Mesenteric fat pad (tissue), 1 donor: ENCODE results near the gene RAB11FIP3. TPM values are rescaled to one million over a fixed set of nuclear protein-coding genes. Genes with fewer than 3 reads are reported as not detected.

Source experiments
- DNase-seq: peaks from one replicate; pipeline ENCODE4 v3.0.0-alpha.2; 2020; ENCODE audit warnings: low spot score
- total RNA-seq: library from RNA; stranded (reverse); fragmentation: NEBNext Ultra II Directional; extraction: Animal tissue kit (Norgen Biotek cat#: 25700); gene quantifications from one replicate; pipeline ENCODE4 v1.2.1, GENCODE V29; 2021
- donor health status: DM: yes; HTN: yes; CAD: no.

Gene RAB11FIP3
- total RNA-seq, 1 donor from 2014 or later: 35.2 TPM

- DNase-seq: no peak
Measured at GRCh38 chr16:549544-550263, 124.3 kb downstream of the RAB11FIP3 start.

- no peak for DNase-seq
Measured at GRCh38 chr16:551210-551609, 125.8 kb downstream of the RAB11FIP3 start.

DNA sequence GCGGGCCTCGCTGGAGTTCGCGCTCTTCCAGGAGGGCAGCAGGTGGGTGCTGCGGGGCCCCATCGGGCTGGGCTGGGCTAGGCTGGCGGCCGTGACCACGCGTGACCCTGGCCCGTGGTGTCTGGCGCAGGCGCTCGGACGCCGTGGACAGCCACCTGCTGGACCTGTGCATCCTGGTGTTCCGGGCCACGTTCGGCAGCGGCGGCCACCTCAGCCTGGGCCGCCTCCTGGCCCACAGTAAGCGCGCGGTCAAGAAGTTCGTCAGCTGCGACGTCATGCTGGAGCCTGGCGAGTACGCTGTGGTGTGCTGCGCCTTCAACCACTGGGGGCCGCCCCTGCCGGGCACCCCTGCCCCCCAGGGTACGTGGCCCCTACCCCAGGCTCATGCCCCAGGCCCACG lies 126.7 kb downstream of the RAB11FIP3 start:
- DNase-seq: no peak

DNA sequence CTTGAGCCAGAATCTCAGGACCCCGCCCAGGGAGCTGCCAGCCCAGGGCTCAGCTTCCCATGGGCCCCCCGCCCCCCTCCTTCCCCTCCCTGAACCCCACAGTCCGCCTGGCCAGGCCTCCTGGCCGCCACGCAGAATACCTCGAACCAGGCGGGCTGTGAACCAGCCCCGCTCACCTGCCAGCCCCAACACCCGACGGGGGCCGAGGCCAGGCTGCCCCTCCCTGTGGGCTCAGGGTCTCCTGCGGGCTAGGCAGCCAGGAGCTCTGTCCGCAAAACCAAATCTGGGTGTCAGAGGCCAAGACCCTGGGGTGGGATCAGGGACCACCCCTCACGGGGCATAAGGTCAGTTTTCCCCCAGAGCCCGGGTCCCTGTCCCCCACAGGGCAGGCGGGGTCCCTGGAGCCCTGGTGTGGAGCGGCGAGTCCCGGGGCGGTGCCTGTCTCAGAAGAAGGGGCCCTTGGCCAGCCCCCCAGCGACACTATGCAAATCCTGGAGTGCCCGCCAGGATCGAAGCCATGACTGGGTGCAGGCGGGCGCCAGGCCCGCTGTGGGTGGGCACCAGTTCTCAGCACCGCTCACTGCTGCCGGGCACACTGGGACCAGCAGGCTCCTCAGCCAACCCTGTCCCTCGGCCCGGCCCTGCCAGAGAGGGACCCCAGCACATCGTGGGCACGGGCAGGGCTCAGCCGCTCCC lies 128.3 kb downstream of the RAB11FIP3 start:
- no peak for DNase-seq

DNA sequence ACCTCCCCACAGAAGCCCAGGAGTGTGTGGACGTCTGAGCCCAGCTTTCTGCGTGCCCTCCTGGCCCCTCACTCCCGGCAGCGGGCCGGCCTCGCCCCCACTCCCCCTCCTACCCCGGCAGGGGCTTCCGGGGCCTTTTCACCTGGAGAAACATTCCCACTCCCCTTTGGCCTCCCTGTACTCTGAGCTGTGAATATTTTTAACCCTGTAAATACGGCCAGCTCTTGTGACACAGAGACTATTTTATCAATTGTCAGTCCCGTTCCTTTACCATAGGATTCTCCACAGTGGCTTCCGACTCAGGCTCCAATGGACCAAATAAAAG lies 128.8 kb downstream of the RAB11FIP3 start:
- no peak for DNase-seq

GRCh38 chr16:554640-555365 lies 129.4 kb downstream of the RAB11FIP3 start:
- no peak for DNase-seq

DNA sequence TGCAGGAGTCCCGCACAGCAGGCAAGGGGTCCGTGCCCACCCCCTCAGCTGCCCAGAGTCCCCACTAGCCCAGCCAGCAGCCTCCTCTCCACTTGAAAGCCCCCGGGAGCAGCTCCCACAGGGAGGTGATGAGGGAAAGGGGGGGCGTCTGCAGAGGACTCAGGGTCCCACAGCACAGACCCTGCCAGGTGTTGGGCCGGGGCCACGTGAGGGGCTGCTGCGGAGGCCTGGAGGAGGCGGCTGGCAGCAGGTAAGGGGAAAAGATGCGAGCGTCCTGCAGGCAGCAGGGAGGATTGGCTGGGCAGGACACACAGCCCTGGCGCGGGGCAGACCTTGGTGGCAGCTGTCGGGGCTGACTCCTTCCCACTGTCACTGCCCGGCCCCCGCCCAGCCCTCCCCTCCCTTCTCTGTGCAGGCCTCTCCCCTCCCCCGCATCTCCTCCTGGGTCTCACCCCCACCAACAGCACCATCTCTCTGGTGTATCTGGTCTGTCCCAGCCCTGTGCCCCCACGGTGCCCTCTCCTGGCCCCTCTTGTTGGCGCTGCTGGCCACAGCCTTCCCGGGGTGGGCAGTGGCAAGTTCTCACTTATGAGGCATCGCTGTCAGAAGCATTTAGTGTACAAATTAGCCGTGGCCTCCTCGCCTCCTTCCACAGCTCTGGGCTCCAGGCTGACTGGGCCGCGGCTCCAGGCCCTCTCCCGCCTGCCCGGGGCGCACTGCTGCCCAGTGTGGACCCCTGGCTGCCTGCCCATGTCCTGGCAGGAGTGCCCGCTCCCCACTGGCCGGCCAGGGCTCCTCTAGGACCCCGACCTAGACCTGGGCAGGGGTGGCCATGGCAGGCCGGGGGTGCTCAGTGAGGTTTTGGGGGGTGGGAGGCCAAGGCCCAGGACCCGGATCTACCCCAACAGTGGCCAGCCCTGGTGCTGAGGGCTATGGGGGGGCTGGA lies 130.4 kb downstream of the RAB11FIP3 start:
- DNase-seq: no peak

DNA sequence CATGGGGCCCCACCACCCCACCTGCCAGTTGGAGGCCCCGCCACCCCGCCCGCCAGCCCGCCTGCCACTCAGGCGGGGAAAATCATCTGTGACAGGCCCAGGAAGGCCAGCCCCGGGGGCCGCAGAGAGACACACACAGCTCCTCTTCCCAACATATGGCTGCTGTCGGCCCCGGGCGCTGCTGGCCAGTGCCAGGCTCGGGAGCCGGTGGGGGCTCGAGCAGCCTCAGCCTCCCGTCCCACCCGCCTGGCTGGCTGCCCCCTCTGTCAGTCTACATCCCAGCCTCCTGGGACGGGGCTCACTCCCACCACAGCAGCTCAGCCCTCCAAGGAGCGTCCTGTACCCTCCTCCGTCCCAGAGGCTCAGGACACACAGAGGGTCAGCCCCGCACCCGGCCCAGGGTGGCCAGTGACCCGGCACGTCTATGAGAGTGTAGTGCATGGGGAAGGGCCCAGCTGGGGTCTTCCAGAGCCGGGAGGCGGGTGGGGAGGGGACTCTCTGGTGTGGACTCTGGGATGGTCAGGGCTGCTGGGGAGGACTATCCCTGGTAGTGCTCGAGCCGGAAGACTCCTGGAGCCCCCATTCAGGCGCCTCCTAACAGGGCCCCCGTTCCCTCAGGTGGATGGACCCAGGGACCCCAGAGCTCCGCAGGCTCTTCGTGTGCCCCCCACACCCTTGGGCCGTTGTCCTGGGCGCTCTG lies 131.2 kb downstream of the RAB11FIP3 start:
- no peak for DNase-seq

GRCh38 chr16:557463-558297 lies 132.2 kb downstream of the RAB11FIP3 start:
- no peak for DNase-seq

GRCh38 chr16:558298-559020 lies 133.0 kb downstream of the RAB11FIP3 start:
- DNase-seq: no peak

DNA sequence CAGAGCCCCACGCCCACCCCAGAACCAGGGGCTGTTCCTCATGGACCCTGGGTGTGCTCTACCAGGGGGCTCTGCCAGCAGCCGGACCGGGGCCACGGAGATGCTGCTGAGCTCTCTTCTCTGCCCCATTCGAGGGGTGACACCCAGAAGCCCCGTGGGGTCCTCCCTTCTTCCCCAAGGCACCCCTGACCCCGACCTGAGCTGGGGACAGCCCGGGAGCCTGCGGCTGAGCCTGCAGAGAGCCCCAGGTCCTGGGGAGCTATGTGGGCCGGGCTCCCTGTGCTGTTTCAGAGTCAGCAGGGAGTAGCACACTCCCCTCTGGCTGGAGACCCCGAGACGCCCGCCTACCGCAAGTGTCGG lies 133.6 kb downstream of the RAB11FIP3 start:
- DNase-seq: no peak

GRCh38 chr16:559411-560203 lies 134.2 kb downstream of the RAB11FIP3 start:
- DNase-seq: no peak

- no peak for DNase-seq
Measured at GRCh38 chr16:560204-560700, 134.8 kb downstream of the RAB11FIP3 start, which contains the start of gene PRR35. Gene PRR35 (plus strand): TSS chr16:560394. CDS start chr16:563295, 2,901 bp downstream.

DNA sequence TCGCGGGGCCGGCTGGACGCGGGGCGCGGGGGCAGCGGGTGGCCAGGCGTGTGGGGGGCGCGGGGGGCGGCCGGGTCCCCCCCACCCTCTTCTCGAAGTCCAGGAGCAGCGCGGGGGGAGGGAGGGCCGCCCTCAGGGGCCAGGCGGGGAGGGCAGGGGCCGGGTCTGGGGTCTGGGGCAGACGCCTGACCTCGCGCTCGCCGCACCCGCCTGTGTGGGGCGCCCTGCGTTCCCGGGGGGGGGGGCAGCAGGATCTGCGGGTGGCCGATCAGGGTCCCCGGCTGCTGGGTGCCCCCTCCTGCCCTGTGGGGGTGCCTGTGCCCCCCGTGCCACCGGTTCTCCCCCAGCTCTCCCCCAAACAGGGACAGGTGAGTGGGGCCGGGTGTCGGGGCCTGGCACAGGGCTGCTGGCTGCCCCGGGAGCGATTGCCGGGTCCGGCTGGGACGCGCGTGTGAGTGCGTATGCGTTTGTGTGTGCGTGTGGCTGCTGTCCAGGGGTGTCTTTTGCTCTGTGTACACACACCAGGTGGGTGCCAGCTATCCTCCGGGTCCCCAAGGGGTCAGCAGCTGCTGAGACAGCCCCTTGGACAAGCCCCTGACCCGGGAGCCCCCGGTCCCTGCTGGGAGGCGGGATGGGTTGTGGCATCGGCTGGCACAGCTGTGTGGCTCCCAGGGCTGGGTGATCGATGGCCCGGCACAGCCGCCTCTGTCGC lies 135.4 kb downstream of the RAB11FIP3 start:
- DNase-seq: no peak

DNA sequence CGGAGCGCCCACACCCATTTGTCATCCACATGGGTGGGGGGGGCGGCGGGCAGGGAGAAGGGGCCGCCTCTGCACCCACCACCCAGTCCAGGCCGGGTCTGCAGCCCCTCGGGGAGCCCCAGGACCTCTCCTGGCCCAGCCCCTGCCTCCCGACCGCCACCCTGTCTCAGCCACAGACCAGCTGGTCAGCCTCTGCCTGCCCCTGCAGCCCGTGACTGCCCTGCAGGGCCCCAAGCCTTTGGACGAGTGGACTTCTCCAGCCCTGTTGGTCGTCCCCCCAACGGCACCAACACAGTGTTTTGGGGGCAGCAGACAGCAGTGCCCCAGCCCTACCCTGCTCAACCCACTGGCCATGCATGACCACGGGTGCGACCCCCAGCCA lies 136.0 kb downstream of the RAB11FIP3 start:
- DNase-seq: no peak

DNA sequence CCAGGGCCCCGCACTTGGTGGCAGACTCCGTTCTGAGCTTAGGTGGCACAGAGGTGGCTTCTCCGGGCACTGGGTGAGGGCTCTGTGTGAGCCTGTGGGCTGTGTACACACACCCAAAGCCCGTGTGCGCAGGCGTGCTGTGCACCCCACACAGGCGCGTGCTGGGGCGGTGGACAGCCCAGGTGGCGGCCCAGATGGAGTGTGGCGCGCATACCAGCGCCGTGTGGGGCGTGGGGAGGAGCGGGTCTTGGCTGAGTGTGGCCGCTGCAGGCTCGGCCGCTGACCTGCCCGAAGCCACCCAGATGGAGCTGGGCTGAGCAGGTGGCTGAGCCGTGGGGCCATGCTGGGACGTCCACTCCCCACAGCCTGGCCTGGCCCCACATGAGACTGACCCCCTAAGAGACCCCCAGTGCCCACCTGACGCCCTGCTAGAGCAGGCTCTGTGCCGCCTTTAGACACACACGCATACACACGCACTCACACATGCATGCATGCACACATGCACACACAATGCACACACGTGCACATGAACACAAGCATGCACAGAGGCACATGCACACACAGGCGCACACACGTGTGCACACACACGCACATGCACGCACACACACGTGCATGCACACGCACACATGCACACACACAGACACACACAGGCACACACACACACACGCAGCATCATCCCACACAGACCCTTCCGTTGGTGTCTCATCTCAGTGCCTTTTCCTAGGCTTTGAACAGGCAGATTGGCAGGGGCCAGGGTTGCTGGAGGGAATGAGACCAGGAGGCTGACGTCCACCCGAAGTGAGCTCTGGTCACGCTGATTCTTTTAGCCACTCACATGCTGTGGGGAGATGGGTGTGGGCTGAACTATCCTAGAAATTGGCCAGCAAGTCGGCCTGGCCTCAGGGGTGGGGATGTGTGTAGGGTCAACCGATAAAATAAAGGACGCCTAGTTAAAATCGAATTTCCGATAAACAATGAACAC lies 136.8 kb downstream of the RAB11FIP3 start:
- no peak for DNase-seq
